Skeletal muscle tissue (tissue), 4 donors: ENCODE results near the gene AHRR. TPM values are rescaled to one million over a fixed set of nuclear protein-coding genes. Genes with fewer than 3 reads are reported as not detected.
A peak's percentile ranks its signal among the peaks of the same experiment; 100 is the strongest.
"Not testable (repeated sequence)": the region's sequence is repeated elsewhere in the genome, so short reads cannot be mapped to it uniquely, and the experiment has no call there.

Experiments used
- H3K27ac ChIP-seq: one replicate; pipeline ENCODE4 v1.7.0; 2013; ENCODE audit warnings: mild to moderate bottlenecking, low read depth, low read length, inconsistent platforms
- H3K27me3 ChIP-seq, 3 donors: one replicate each; pipeline ENCODE4 v1.7.0; 2013; ENCODE audit warnings: low read length in 3 of 3; ENCODE audit not compliant: control insufficient read depth in 3 of 3, insufficient read depth in 3 of 3
- H3K36me3 ChIP-seq, 3 donors: one replicate each; pipeline ENCODE4 v1.7.0; 2013; ENCODE audit warnings: low read length in 3 of 3; ENCODE audit not compliant: control insufficient read depth in 3 of 3, insufficient read depth in 3 of 3
- H3K4me1 ChIP-seq, 3 donors: one replicate each; pipeline ENCODE4 v1.7.0; 2013; ENCODE audit warnings: low read length in 3 of 3, mild to moderate bottlenecking in 3 of 3; ENCODE audit not compliant: control insufficient read depth in 3 of 3, insufficient read depth in 3 of 3
- H3K4me3 ChIP-seq, 3 donors: one replicate each; pipeline ENCODE4 v1.7.0; 2013; ENCODE audit warnings: low read length in 3 of 3
- H3K9ac ChIP-seq, 3 donors: one replicate each; pipeline ENCODE4 v1.7.0; 2013; ENCODE audit warnings: low read length in 3 of 3, mild to moderate bottlenecking in 3 of 3, moderate library complexity in 2 of 3, low read depth in 1 of 3
- H3K9me3 ChIP-seq, 3 donors: one replicate each; pipeline ENCODE4 v1.7.0; 2013; ENCODE audit warnings: low read length in 3 of 3; ENCODE audit not compliant: control insufficient read depth in 3 of 3
- total RNA-seq: library from RNA; depleted of rRNA; stranded (reverse); fragments of >200 nt; gene quantifications from one replicate; pipeline ENCODE4 v1.2.3, GENCODE V29; 2014
- donor health status: Osteomylitis.

The AHRR gene
- total RNA-seq, 1 donor from 2014 or later: 1.0 TPM

GRCh38 chr5:472076-472655, 150.7 kb downstream of the AHRR start:
- Histone ChIP-seq H3K27me3 (peaks cover 24 to 26% (median 25%) of the 10 kb centered on the region in 3 donors), H3K9me3 (no peaks in the 10 kb centered on the region), H3K27ac (peak overlapping the region; percentile 74), H3K4me3 (peak overlapping the region; percentile 66 to 81 (median 79)), H3K4me1 (peaks cover 21 to 36% (median 21%) of the 10 kb centered on the region in 3 donors), H3K9ac (peak overlapping the region; percentile 80 to 92 (median 86)), H3K36me3 (peaks cover 4 to 12% (median 9%) of the 10 kb centered on the region in 3 donors)

- peak overlapping the region; percentile 66 to 81 (median 79) for H3K4me3 ChIP-seq
- H3K27me3 ChIP-seq: peaks cover 28 to 33% (median 32%) of the 10 kb centered on the region in 3 donors
- H3K9ac ChIP-seq: peak overlapping the region; percentile 80 to 92 (median 86)
- peaks cover 4 to 11% (median 9%) of the 10 kb centered on the region in 3 donors for H3K36me3 ChIP-seq
- H3K27ac ChIP-seq: peak overlapping the region; percentile 74
- no peaks in the 10 kb centered on the region for H3K9me3 ChIP-seq
- peaks cover 21 to 36% (median 21%) of the 10 kb centered on the region in 3 donors for H3K4me1 ChIP-seq
These were observed 151.4 kb downstream of the AHRR start for GRCh38 chr5:472656-473550.

GRCh38 chr5:473551-474192, 152.2 kb downstream of the AHRR start:
- peaks cover 4 to 11% (median 9%) of the 10 kb centered on the region in 3 donors for H3K36me3 ChIP-seq
- H3K27ac ChIP-seq: no peak overlapping the region
- no peaks in the 10 kb centered on the region for H3K9me3 ChIP-seq
- H3K27me3 ChIP-seq: peaks cover 32 to 41% (median 40%) of the 10 kb centered on the region in 3 donors
- peak overlapping the region; percentile 66 to 77 (median 77) for H3K4me3 ChIP-seq
- peaks cover 21 to 36% (median 21%) of the 10 kb centered on the region in 3 donors for H3K4me1 ChIP-seq
- peak overlapping the region; percentile 33 to 84 (median 78) for H3K9ac ChIP-seq

GRCh38 chr5:474232-474839, 152.8 kb downstream of the AHRR start:
- not testable (repeated sequence) for H3K9me3 ChIP-seq, H3K27ac ChIP-seq
- peaks cover 4 to 11% (median 7%) of the 10 kb centered on the region in 3 donors for H3K36me3 ChIP-seq
- peaks cover 38 to 47% (median 47%) of the 10 kb centered on the region in 3 donors for H3K27me3 ChIP-seq
- peaks cover 21 to 36% (median 21%) of the 10 kb centered on the region in 3 donors for H3K4me1 ChIP-seq
- H3K9ac ChIP-seq: peak overlapping the region in 1 of 3 donors; percentile 84
- H3K4me3 ChIP-seq: peak overlapping the region; percentile 29 to 77 (median 66)

GRCh38 chr5:474840-475661, 153.5 kb downstream of the AHRR start:
- H3K4me3 ChIP-seq: peak overlapping the region in 2 of 3 donors; percentile 7 to 54
- H3K27ac ChIP-seq: no peak overlapping the region
- H3K4me1 ChIP-seq: peaks cover 21 to 36% (median 21%) of the 10 kb centered on the region in 3 donors
- peak overlapping the region in 1 of 3 donors; percentile 8 for H3K9ac ChIP-seq
- peaks cover 4 to 7% (median 5%) of the 10 kb centered on the region in 3 donors for H3K36me3 ChIP-seq
- H3K9me3 ChIP-seq: no peaks in the 10 kb centered on the region
- H3K27me3 ChIP-seq: peaks cover 45 to 55% (median 54%) of the 10 kb centered on the region in 3 donors

GRCh38 chr5:475704-476101, 154.2 kb downstream of the AHRR start:
- Histone ChIP-seq H3K36me3 (peaks cover 4 to 6% (median 5%) of the 10 kb centered on the region in 3 donors), H3K27me3 (peaks cover 52 to 61% (median 60%) of the 10 kb centered on the region in 3 donors), H3K9me3 (no peaks in the 10 kb centered on the region), H3K4me3 (no peak overlapping the region), H3K9ac (no peak overlapping the region), H3K27ac (no peak overlapping the region), H3K4me1 (peaks cover 21 to 36% (median 21%) of the 10 kb centered on the region in 3 donors)

- Histone ChIP-seq H3K9me3 (no peaks in the 10 kb centered on the region), H3K27ac (no peak overlapping the region), H3K4me3 (no peak overlapping the region), H3K36me3 (peaks cover 0 to 1% (median under 1%) of the 10 kb centered on the region in 3 donors), H3K27me3 (peaks cover 55 to 66% (median 65%) of the 10 kb centered on the region in 3 donors), H3K9ac (no peak overlapping the region), H3K4me1 (peaks cover 19 to 33% (median 19%) of the 10 kb centered on the region in 3 donors)
These were observed 154.7 kb downstream of the AHRR start for GRCh38 chr5:476102-476813.

GRCh38 chr5:476814-477175, 155.3 kb downstream of the AHRR start:
- H3K27me3 ChIP-seq: peaks cover 58 to 68% (median 67%) of the 10 kb centered on the region in 3 donors

More at GRCh38 chr5:476814-477175, 155.3 kb downstream of the AHRR start:
- no peaks in the 10 kb centered on the region for H3K9me3 ChIP-seq
- peaks cover 14 to 28% (median 14%) of the 10 kb centered on the region in 3 donors for H3K4me1 ChIP-seq
- H3K4me3 ChIP-seq: no peak overlapping the region
- no peak overlapping the region for H3K9ac ChIP-seq
- H3K36me3 ChIP-seq: no peaks in the 10 kb centered on the region
- H3K27ac ChIP-seq: no peak overlapping the region
